GM10248 (cell line): ENCODE data around the gene LPXN.

Experiments used
- CTCF ChIA-PET: fragments of 300-600 bp; sonication (Branson Sonifier 250); formaldehyde crosslinking; extraction: SDS; loops from one replicate; lab custom pipeline; 2021; ENCODE audit warnings: antibody characterized with exemption; lab: Yijun Ruan, JAX
- POLR2A ChIA-PET: fragments of 350-650 bp; sonication (Branson Sonifier 250); formaldehyde crosslinking; extraction: SDS; loops from one replicate; lab custom pipeline; 2020; ENCODE audit warnings: antibody characterized with exemption; lab: Yijun Ruan, JAX
- DNase-seq: peaks from one replicate; pipeline ENCODE4 v3.0.0; 2012; ENCODE audit errors: extremely low spot score
- CTCF ChIP-seq: IDR thresholded peaks from 2 replicates; pipeline ENCODE4 v1.5.1; 2012; ENCODE audit warnings: mild to moderate bottlenecking, low read depth; ENCODE audit errors: extremely low read depth, missing control alignments, control extremely low read depth

The LPXN gene

DNA sequence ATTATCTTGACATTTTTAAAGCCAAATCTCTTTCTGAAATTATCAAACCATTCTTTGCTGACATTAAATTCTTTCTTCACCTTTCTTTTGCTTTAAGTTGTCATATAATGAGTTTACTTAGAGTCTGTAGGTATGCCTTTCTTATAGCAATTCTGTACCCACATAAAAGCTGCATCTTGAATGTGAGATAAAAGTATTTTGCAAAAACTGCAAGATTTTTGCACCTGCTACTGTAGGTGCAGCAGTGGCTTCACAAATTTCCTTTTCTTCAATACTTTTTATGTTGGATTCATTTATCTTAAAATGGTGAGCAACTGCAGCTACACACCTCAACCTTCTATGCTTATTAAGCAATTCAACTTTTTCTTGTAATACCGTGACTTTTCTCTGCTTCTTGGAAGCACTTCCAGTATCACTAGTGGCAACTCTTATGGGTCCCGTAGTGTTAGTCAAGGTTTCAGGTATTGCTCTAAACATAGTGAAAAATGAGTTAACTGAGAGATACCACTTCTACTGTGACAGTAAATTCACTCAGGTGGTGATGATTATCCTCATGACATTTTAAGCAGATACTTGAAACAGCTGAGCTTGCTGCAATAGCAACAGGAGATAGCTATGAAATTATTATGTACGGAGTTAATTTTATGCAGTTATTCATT, 22.0 kb upstream of the LPXN start:
- ChIA-PET CTCF (interaction anchor here (1.0 to 3.1 kb wide), 3 partner anchors 20 to 50 kb away, joined by 4 to 12 read pairs (median 4); no protein-coding TSS in a partner anchor), POLR2A (no interaction called here)
- TF ChIP-seq CTCF = no peak
- no peak for DNase-seq

DNA sequence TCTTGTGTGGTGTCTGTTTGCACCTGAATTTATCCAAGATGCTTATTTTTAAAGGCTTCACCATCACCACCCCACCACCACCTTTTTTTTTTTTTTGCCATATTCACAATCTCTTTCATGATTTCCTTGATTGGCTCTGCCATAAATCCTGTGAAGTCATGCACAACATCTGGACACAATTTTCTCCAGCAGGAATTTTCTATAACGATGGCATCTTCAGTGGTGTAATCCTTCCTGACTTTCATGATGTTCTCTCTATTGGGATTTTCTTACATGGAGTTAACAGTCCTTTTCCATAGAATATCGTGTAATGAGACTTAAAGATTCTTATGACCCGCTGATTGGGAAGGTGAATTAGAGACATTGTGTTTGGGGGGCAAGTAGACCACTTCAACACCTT, 21.0 kb upstream of the LPXN start:
- POLR2A ChIA-PET = no interaction called here
- DNase-seq = no peak
- CTCF ChIA-PET = interaction anchor here (0.9 to 3.1 kb wide), 4 partner anchors 14 to 51 kb away, joined by 3 to 12 read pairs (median 4); no protein-coding TSS in a partner anchor
- no peak for TF ChIP-seq CTCF

DNA sequence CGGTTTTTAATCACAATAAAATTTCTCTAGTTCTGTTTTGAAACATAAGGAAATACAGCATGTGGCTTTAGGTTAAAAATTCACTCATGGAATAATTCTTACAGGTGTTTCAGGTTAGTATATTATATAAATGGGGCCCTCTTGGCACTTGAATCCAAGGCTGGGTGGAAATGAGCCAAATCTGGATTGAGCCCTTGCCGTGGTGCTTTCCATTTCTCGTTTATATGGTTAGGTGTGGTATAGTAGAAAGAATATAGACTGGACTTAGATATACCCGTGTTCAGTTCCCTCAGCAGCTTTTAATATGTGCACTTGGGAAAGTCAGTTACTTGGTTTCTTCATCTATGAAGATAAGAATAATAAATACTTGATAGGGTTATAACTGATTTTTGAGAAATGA, 19.2 kb upstream of the LPXN start:
- no peak for TF ChIP-seq CTCF
- no peak for DNase-seq
- CTCF ChIA-PET = interaction anchor here (1.6 to 3.1 kb wide), 3 partner anchors 11 to 35 kb away, joined by 5 to 12 read pairs (median 6); no protein-coding TSS in a partner anchor
- POLR2A ChIA-PET = no interaction called here

- POLR2A ChIA-PET = no interaction called here
- no peak for TF ChIP-seq CTCF
- no peak for DNase-seq
- CTCF ChIA-PET = interaction anchor here (1.3 to 2.2 kb wide), 5 partner anchors 9 to 60 kb away, joined by 3 to 6 read pairs (median 5); no protein-coding TSS in a partner anchor
Measured at GRCh38 chr11:58592760-58593472, 17.3 kb upstream of the LPXN start.

DNA sequence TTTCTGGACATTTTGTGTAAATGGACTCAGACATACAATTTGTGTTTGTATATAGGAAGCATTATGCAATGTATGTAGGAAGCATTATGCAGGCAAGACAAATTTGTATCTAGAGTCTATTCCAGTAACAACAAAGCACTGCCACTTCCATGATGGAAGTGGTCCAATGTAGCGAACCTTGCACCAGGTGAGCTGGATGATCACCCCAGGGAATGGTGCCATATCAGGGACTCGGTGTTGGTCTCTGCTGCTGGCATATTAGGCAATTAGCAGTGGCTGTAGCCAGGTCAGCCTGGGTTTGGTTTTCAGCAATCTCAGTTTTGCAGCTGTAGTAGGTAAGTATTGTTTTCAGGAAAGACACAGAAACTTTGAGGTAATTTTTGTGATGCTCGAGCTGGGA, 16.0 kb upstream of the LPXN start:
- no peak for TF ChIP-seq CTCF
- CTCF ChIA-PET = interaction anchor here (0.6 to 1.4 kb wide), 5 partner anchors 9 to 61 kb away, joined by 3 to 6 read pairs (median 3); no protein-coding TSS in a partner anchor
- no peak for DNase-seq
- POLR2A ChIA-PET = interaction anchor here (0.6 kb wide), 2 partner anchors 37 to 85 kb away, joined by 3 to 4 read pairs; no protein-coding TSS in a partner anchor

- CTCF ChIA-PET = interaction anchor here (1.3 to 1.9 kb wide), 3 partner anchors 19 to 549 kb away, joined by 3 to 7 read pairs (median 4); no protein-coding TSS in a partner anchor
- TF ChIP-seq CTCF = no peak
- POLR2A ChIA-PET = no interaction called here
- DNase-seq = no peak
Measured at GRCh38 chr11:58586998-58587397, 11.3 kb upstream of the LPXN start.
